SJSA1 (cell line): Measurements from ENCODE around the gene ICAM4. TPM values are rescaled to one million over a fixed set of nuclear protein-coding genes. Genes with fewer than 3 reads are reported as not detected.
"Not testable (repeated sequence)": the region's sequence is repeated elsewhere in the genome, so short reads cannot be mapped to it uniquely, and the experiment has no call there.

Experiments
- DNase-seq, 2 experiments: peaks; one replicate each; pipeline ENCODE4 v3.0.0-alpha.2; 2015 to 2020; ENCODE audit warnings: low spot score in 2 of 2, low read depth in 1 of 2
- H3K27ac ChIP-seq: fragments of 250-450 bp; sonication (Bioruptor Pico); 2 replicates; pipeline ENCODE4 v1.5.1; 2020; ENCODE audit warnings: mild to moderate bottlenecking, moderate library complexity
- H3K27me3 ChIP-seq: fragments of 250-450 bp; sonication (Bioruptor Pico); replicated peaks from 2 replicates; pipeline ENCODE4 v1.5.1; 2020; ENCODE audit warnings: mild to moderate bottlenecking, moderate library complexity
- H3K36me3 ChIP-seq: fragments of 250-450 bp; sonication (Bioruptor Pico); 2 replicates; pipeline ENCODE4 v1.5.1; 2020; ENCODE audit warnings: mild to moderate bottlenecking
- H3K4me1 ChIP-seq: fragments of 250-450 bp; sonication (Bioruptor Pico); replicated peaks from 2 replicates; pipeline ENCODE4 v1.6.1; 2021; ENCODE audit warnings: mild to moderate bottlenecking
- H3K4me3 ChIP-seq: fragments of 250-450 bp; sonication (Bioruptor Pico); 2 replicates; pipeline ENCODE4 v1.5.1; 2020; ENCODE audit warnings: mild to moderate bottlenecking
- H3K9me3 ChIP-seq: fragments of 250-450 bp; sonication (Bioruptor Pico); replicated peaks from 2 replicates; pipeline ENCODE4 v1.5.1; 2020; ENCODE audit warnings: mild to moderate bottlenecking
- total RNA-seq: library from RNA; depleted of rRNA; stranded (reverse); fragments of >200 nt; shearing (Covaris generic); gene quantifications from 2 replicates; pipeline ENCODE4 v1.2.3, GENCODE V29; 2014

Gene ICAM4
- total RNA-seq, 1 experiment from 2014 or later: not detected

DNA sequence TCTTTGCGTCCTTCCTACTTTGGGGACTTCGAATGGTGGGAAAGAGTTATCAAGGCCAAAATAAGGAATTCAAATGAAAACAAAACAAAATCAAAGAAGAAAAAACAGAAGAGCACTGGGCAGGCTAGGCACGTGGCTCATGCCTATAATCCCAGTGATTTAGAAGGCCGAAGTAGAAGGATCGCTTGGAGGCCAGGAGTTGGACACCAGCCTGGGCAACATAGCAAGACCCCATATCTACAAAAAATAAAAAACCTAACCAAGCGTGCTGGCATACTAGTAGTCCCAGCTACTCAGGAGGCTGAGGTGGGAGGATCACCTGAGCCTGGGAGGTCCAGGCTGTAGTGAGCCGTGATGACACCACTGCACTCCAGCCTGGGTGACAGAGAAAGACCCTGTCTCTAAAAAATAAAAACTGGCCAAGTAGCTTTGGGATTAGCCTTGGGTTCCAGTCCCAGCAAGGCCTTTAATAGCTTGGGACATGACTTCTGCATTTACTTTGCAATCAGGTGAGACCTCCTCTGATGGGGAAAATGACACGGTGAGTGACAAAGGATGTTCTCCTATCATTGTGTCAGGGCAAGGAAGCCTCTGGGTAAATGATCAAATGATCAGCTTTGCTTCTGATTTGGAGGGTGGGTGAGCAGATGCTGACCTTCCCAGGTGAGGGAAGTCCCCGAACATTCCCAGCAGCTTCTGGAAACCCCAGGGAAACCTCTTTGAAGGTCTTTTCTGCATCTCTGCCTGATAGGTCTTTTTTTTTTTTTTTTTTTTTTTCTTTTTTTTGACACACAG is 8.8 kb upstream of the ICAM4 start:
- peaks cover 9% of the 10 kb centered on the region; the same call in 1 of the 2 replicates for H3K36me3 ChIP-seq
- H3K27me3 ChIP-seq: no peaks in the 10 kb centered on the region
- H3K27ac ChIP-seq: no peak overlapping the region
- no peak overlapping the region for H3K4me3 ChIP-seq
- DNase-seq: no peak
- no peaks in the 10 kb centered on the region for H3K9me3 ChIP-seq
- no peaks in the 10 kb centered on the region for H3K4me1 ChIP-seq

DNA sequence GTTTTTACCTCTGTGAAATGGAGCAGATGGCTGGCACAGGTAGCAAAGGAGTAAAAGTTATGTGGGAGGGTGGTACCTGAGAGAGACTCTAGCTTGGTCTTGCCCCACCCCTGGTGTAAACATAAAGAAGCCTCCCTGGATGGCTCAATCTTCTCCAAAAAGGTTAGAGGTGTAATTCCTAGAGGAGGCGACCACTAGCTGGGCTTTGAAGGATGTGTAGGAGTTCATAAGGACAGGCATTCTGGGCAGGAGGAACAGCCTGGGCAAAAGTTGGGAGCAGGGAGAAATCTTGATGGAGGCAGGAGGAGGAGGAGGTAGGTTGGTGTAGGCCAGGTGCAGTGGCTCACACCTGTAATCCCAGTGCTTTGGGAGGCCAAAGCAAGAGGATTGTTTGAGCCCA is 7.8 kb upstream of the ICAM4 start:
- no peak overlapping the region for H3K4me3 ChIP-seq
- no peak overlapping the region for H3K27ac ChIP-seq
- DNase-seq: no peak
- H3K4me1 ChIP-seq: no peaks in the 10 kb centered on the region
- no peaks in the 10 kb centered on the region for H3K27me3 ChIP-seq
- H3K36me3 ChIP-seq: peaks cover 13% of the 10 kb centered on the region; the same call in 1 of the 2 replicates
- no peaks in the 10 kb centered on the region for H3K9me3 ChIP-seq

DNA sequence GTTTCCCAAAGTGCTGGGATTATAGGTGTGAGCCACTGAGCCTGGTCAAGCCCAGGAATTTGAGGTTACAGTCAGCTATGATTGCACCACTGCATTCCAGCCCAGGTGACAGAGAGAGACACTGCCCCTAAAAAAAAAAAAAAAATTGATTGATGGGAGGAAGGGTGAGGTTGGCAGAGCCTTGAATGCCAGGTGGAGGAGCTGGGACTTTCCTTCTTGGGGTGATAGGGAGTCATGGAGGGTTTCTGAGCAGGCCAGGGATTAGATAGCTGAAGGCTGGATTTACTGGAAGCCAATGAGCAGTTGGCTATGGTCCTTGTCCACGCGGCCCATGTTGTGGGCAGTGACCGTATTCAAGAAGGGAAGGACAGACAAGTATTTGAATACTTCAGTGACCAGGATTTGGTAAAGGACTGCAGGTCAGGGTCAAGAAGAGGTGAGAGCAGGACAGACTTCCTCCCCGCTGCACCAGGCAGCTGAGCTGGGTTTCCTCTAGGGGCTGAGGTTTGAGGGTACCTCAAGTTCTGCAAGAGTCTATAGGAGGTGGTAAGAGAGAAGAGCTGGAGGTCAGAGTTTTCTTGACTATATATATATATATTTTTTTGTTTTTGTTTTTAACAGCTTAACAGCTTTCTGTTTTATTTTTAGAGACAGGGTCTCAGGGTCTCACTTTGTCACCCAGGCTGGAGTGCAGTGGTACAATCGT is 6.9 kb upstream of the ICAM4 start:
- Histone ChIP-seq H3K4me1 (no peaks in the 10 kb centered on the region), H3K27ac (no peak overlapping the region), H3K27me3 (no peaks in the 10 kb centered on the region), H3K4me3 (no peak overlapping the region), H3K9me3 (no peaks in the 10 kb centered on the region), H3K36me3 (peaks cover 17% of the 10 kb centered on the region)
- no peak for DNase-seq

GRCh38 chr19:10282043-10282442 is 4.7 kb upstream of the ICAM4 start:
- H3K27ac ChIP-seq, H3K4me3 ChIP-seq, DNase-seq, H3K9me3 ChIP-seq, H3K4me1 ChIP-seq, H3K27me3 ChIP-seq: not testable (repeated sequence)
- H3K36me3 ChIP-seq: peaks cover 23% of the 10 kb centered on the region

DNA sequence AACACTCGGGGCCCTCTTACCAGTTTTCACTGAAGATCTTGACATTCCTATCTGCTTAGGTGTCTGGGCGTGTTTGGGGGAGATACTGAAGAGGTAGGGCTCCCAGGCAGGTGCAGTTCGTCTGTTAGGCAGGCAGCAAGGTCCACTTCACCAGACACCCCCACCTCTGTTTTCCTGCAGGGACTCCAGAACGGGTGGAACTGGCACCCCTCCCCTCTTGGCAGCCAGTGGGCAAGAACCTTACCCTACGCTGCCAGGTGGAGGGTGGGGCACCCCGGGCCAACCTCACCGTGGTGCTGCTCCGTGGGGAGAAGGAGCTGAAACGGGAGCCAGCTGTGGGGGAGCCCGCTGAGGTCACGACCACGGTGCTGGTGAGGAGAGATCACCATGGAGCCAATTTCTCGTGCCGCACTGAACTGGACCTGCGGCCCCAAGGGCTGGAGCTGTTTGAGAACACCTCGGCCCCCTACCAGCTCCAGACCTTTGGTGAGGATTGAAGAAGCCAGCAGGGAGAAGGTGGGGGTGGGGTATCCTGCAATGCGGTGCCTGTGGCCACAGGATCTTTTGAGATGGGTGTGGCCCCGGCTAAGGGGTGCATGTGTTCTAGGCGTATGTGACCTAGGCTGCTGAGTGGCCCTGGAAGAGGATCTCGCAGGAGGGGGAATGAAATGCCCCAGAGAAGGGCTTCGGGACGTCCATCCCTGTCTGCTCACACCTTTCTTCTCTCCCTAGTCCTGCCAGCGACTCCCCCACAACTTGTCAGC is 3.3 kb upstream of the ICAM4 start:
- Histone ChIP-seq H3K36me3 (peaks cover 16% of the 10 kb centered on the region), H3K9me3 (no peaks in the 10 kb centered on the region), H3K4me3 (no peak overlapping the region), H3K4me1 (no peaks in the 10 kb centered on the region; the same call in 1 of the 2 replicates), H3K27ac (no peak overlapping the region), H3K27me3 (no peaks in the 10 kb centered on the region)
- no peak for DNase-seq

- Histone ChIP-seq H3K4me1 (peaks cover 7% of the 10 kb centered on the region), H3K27me3 (peaks cover 1% of the 10 kb centered on the region), H3K36me3 (peaks cover 16% of the 10 kb centered on the region), H3K27ac (no peak overlapping the region), H3K4me3 (no peak overlapping the region), H3K9me3 (no peaks in the 10 kb centered on the region)
- no peak for DNase-seq
Observed at GRCh38 chr19:10284065-10284959, 2.4 kb upstream of the ICAM4 start.

GRCh38 chr19:10284960-10285278 is 1.8 kb upstream of the ICAM4 start:
- Histone ChIP-seq H3K36me3 (peaks cover 16% of the 10 kb centered on the region), H3K9me3 (no peaks in the 10 kb centered on the region), H3K4me3 (no peak overlapping the region), H3K27me3 (peaks cover 7% of the 10 kb centered on the region), H3K27ac (no peak overlapping the region), H3K4me1 (peaks cover 13% of the 10 kb centered on the region)
- no peak for DNase-seq

DNA sequence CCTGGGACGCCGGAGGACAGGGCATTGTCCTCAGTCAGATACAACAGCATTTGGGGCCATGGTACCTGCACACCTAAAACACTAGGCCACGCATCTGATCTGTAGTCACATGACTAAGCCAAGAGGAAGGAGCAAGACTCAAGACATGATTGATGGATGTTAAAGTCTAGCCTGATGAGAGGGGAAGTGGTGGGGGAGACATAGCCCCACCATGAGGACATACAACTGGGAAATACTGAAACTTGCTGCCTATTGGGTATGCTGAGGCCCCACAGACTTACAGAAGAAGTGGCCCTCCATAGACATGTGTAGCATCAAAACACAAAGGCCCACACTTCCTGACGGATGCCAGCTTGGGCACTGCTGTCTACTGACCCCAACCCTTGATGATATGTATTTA is 1.4 kb upstream of the ICAM4 start:
- Histone ChIP-seq H3K9me3 (no peaks in the 10 kb centered on the region), H3K4me1 (peaks cover 18% of the 10 kb centered on the region), H3K4me3 (no peak overlapping the region), H3K27me3 (peaks cover 12% of the 10 kb centered on the region), H3K36me3 (peaks cover 16% of the 10 kb centered on the region), H3K27ac (no peak overlapping the region)
- DNase-seq: no peak

GRCh38 chr19:10288662-10289166 is 2.0 kb downstream of the ICAM4 start:
- no peak for DNase-seq
- H3K27me3 ChIP-seq: peaks cover 30% of the 10 kb centered on the region
- no peaks in the 10 kb centered on the region; the same call in 1 of the 2 replicates for H3K9me3 ChIP-seq
- peak overlapping the region; percentile 35 for H3K4me3 ChIP-seq
- peaks cover 42% of the 10 kb centered on the region for H3K4me1 ChIP-seq
- no peak overlapping the region for H3K27ac ChIP-seq
- H3K36me3 ChIP-seq: peaks cover 15% of the 10 kb centered on the region

- Histone ChIP-seq H3K9me3 (no peaks in the 10 kb centered on the region; the same call in none of the 2 replicates), H3K4me1 (peaks cover 42% of the 10 kb centered on the region), H3K27me3 (peaks cover 30% of the 10 kb centered on the region), H3K27ac (no peak overlapping the region), H3K4me3 (peak overlapping the region; percentile 35), H3K36me3 (peaks cover 12% of the 10 kb centered on the region)
- DNase-seq: peak in 1 of 2 experiments; percentile 52
Observed at GRCh38 chr19:10289167-10289835, 2.5 kb downstream of the ICAM4 start.

DNA sequence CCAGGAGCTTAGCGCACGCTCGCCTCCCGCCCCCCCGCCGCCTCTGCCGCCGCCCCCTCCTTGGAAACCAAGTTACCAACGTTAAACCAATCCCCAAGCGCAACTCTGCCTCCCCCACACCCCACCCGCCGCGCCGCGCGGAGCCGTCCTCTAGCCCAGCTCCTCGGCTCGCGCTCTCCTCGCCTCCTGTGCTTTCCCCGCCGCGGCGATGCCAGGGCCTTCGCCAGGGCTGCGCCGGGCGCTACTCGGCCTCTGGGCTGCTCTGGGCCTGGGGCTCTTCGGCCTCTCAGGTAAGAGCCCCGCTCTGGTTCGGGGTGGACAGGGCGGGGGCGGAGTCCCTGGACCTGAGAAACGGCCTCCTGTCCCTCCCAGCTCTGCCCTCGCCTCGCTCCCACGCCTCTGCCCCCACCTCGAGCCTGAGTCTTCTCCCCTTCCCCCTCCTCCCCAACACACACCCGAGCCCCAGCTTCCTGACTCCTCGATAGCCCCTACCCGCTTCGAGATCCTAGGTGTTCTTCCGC is 3.1 kb downstream of the ICAM4 start, which contains the start of gene ICAM5:
Gene ICAM5, plus strand, starts transcription at position 117 of the 521 bp plus-strand sequence. Its CDS starts 92 bp downstream, at position 209.
- peak within 1 kb of the TSS; percentile 36 for H3K4me3 ChIP-seq
- DNase-seq: no peak
- peaks cover 6% of the 10 kb centered on the region for H3K36me3 ChIP-seq
- peaks cover 30% of the 10 kb centered on the region for H3K27me3 ChIP-seq
- no peaks in the 10 kb centered on the region; the same call in none of the 2 replicates for H3K9me3 ChIP-seq
- H3K27ac ChIP-seq: no peak within 1 kb of the TSS
- H3K4me1 ChIP-seq: peaks cover 42% of the 10 kb centered on the region

DNA sequence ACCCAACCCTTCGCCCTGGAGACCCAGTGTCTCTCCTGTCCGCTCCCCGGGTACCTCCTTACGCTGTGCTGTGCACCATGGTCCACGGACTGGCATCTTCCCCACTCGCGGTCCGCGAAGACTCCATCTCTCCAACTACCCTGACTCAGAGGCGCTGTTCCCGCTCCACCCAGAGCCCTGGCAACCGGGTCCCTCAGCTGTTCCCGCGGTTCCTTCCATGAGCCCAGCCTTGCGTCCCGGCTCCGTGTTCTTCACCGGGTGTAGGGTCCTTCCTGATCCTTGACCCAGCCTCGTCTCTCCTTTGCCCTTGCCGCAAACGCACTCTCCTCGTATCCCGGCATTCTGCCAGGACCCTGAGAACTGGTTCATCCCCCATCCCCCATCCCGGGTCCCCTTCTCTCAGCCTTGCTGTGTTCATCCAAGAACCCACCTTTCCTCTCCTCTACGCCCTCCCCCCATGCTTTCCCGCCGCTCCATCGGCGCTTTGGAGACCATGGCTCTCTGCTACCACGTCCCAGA is 3.7 kb downstream of the ICAM4 start:
- DNase-seq: no peak
- H3K9me3 ChIP-seq: no peaks in the 10 kb centered on the region; the same call in none of the 2 replicates
- peaks cover 30% of the 10 kb centered on the region for H3K27me3 ChIP-seq
- H3K36me3 ChIP-seq: peaks cover under 1% of the 10 kb centered on the region
- peak overlapping the region; percentile 36 for H3K4me3 ChIP-seq
- no peak overlapping the region for H3K27ac ChIP-seq
- H3K4me1 ChIP-seq: peaks cover 42% of the 10 kb centered on the region
